Posterior vena cava (tissue), 2 donors: ENCODE results near the gene CPLX3. TPM values are rescaled to one million over a fixed set of nuclear protein-coding genes. Genes with fewer than 3 reads are reported as not detected.

Experiments
- DNase-seq: peaks from one replicate; pipeline ENCODE4 v3.0.0-alpha.2; 2020; ENCODE audit warnings: low spot score
- intact Hi-C, 2 donors: fragments of 100-400 bp; cut with DNase I; formaldehyde crosslinking; loops; one replicate each; pipeline versions ENCODE4 v1.14.1 to v1.14.2; 2022 to 2023
- total RNA-seq, 2 donors: library from RNA; stranded (reverse); fragmentation: NEBNext Ultra II Directional; extraction: Animal tissue kit (Norgen Biotek cat#: 25700); gene quantifications; one replicate each; pipeline ENCODE4 v1.2.1, GENCODE V29; 2021
- donor health status: DM: yes; HTN: yes; CAD: no.
- donor health status: DM: yes; HTN: yes; CAD: no.

Gene CPLX3
- total RNA-seq, 2 donors from 2014 or later = not detected

DNA sequence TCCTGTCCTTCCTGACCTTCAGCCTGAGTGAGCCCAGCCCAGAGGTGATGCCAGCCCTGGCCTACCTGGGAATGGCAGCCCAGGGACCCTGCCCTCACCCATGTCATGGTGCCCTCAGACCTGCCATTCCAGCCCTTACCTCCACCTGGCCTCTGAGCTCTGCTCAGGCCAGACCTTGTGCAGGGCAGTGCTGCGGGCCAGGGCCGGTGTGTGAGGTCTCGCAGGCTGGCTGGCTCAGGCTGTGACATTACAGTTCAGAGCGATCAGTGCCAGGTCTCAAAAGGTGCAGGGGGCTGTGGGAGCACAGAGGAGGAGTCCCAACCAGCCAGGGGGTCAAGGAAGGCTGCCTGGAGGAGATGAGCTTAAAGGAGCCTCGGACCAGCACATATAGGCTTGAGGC is 6.4 kb upstream of the CPLX3 start:
- no peak for DNase-seq
- intact Hi-C loops = no loop called here

DNA sequence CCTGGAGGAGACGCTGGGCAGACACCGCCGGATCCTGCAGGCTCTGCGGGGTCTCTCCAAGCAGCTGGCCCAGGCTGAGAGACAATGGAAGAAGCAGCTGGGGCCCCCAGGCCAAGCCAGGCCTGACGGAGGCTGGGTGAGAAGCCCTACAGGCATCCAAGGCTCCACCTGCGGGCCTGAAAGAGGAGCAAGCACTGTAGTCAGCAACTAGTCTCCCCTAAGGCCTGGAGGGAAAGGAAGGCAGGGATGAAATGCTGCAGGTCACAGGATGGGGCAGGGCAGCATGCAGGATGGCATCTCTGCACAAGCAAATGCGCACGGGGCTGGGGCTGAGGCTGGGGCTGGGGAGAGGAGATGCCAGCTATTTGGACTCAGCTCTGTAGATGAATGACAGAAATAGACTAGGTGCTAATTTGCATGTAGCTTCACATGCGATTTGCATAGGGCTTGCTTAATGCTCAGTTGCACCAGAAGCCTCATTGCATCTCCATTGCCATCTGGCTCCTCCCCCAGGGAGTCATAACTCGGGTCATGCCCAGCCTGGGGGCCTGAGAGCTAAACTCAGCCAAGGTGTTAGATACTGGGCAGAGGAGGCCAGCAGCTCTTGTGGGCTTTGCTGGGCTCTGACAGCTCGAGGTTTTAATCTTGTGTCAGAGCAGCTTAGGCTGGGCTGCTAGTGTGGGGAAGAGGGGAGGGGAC is 5.2 kb upstream of the CPLX3 start:
- intact Hi-C loops = no loop called here
- DNase-seq = no peak

DNA sequence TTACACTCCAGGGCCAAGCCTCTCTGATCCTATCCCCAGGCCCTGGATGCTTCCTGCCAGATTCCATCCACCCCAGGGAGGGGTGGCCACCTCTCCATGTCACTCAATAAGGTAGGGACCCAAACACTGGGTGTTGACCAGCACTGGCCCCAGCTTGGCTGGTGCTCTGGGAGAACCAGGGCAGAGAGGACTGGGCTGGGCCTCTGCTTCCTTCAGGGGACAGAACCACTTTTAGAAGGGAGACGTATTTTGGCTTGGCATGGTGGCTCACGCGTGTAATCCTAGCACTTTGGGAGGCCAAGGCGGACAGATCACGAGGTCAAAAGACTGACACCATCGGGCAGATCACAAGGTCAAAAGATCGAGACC is 4.7 kb upstream of the CPLX3 start:
- DNase-seq = no peak
- intact Hi-C loops = no loop called here

DNA sequence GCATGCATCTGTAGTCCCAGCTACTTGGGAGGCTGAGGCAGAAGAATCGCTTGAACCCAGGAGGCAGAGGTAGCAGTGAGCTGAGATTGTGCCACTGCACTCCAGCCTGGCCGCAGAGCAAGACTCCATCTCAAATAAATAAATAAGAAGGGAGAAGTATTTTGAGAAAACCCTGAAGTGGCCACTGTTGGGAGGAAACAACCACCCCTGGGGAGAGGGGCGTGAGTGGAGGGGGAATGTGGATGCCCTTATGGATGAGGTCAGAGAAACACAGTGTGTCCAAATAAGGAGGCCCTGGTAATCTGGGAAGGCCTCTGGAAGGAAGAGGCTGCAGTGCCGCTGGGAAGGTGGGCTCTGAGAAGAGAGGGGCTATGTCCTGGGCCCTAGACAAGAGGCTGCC is 4.2 kb upstream of the CPLX3 start:
- intact Hi-C loops = no loop called here
- DNase-seq = no peak

DNA sequence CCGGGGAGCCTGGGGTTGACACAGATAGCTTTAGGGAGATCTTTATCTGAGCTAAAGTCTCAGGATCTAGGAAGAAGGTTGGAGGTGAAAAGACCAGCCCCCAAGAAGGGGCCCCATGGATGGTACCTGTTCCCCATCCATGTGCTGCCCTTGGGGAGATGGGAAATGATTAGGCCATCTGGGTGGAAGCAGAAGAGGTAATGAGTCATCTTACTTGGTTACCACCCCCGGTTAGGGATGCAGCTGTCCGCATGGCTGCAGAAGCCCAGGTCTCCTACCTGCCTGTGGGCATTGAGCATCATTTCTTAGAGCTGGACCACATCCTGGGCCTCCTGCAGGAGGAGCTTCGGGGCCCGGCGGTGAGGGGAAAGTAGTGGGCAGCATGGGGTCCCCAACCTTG is 3.1 kb upstream of the CPLX3 start:
- intact Hi-C loops = no loop called here
- no peak for DNase-seq

DNA sequence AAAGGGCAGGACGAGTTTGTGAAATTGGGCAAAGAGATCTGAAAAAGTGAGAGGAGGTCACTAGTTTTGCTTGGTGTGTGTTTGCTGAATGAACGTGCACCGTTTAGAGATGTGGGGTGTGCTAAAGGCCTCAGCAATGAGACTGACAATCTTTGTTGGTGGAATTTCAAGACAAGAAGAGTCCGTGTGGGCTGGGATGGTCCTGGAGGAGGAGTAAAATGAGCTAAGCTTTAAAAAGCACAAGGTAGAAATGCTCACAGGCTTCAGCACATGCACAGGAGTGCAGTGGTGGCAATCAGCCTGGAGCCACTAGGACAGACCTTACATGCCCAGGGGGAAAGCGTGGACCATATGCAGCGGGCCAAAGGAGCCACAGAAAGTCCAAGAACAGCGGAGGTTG is 1.5 kb upstream of the CPLX3 start:
- intact Hi-C loops = no loop called here
- no peak for DNase-seq

DNA sequence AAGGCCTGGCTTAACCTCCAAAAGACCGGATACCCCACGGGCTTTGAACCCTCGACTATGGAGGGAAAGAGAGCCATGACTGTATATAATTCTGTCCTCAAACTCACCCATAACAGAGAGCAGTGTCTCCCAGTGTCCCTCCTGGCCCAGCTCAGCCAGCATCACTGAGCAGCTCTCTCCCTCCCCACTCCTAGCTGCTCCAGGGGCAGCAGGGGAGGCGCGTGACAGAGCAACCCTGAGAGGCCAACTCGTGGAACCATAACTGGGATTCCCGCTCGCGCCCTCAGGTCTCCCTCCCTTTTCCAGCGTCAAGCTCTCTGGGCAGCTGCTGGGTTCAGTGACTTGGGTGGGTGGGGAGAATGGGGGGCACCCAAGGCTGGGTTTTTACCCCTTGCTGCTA is 561 bp upstream of the CPLX3 start:
- no peak for DNase-seq
- intact Hi-C loops = no loop called here

DNA sequence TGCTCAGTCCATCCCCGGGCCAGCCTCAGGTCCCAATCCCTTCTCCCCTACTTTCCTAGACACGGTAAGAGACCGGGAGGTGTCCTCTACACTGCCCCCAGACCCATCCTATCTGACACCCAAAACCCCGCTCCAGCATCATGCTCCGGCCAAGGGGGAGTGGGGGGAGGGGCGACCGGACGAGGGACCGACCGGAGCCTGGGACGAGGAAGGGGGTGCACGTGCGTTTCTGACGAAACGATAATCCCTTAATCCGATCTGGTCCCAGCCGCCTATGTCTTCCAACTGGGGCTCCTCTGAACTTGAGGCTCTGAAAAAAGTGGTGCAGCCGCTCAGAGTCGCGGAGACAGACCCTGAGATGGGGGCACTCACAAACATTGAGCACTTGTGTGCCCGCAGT is 494 bp downstream of the CPLX3 start:
- intact Hi-C loops = no loop called here
- no peak for DNase-seq

DNA sequence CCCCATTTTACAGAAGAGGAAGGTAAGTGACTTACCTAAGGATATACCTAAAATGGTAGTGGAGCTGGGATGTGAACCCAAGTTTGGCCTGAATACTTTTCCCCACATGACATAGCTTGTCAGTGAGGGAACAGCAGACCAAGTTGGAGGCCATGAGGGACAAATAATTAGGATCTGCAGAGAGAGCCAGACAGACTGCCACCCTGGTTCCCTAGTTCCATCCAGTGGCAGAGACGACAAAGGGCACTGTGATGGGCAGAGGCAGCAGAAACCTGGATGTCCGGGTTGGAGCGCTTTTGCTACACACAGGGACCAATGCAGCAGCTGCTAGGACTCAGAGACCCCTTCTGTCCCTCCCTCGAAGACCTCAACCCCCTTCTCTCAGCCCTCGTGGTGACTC is 1.2 kb downstream of the CPLX3 start:
- intact Hi-C loops = no loop called here
- DNase-seq = no peak

DNA sequence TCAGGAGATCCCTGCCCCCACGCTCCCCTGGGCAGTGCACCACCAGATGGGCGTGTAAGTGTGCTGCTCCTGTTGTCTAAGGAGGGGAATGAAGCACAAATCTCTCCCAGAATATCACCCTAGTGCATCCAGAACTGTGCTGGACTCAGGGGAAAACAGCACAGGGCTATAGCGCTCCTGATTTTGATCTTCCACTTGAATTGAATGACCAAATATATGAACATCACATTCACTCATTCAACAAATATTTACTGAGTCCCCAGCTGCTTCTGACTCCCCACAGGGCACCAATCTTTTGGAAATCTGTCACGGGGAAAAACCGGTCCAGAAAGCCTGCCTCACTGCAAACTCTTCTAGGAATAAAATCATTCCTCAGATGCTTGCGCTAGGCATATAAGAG is 2.4 kb downstream of the CPLX3 start:
- intact Hi-C loops = no loop called here
- no peak for DNase-seq

DNA sequence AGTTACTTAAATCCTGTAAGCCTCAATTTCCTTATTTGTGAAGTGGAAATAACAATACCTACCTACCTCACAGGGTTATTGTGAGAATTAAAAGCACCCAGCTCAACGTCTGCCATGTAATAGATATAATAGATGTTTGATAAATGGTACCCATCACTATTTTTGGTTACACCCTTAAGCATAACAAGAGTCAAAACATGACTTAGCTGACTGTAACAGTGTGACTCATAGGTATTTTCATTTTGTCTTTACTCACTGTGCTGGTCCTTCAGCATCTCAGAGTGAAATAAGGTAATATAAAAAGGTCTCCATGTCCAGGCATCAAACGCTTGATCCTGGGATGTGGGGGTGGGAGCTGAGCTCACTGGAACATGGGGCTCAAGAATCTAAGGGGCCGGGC is 3.1 kb downstream of the CPLX3 start:
- intact Hi-C loops = no loop called here
- DNase-seq = no peak

DNA sequence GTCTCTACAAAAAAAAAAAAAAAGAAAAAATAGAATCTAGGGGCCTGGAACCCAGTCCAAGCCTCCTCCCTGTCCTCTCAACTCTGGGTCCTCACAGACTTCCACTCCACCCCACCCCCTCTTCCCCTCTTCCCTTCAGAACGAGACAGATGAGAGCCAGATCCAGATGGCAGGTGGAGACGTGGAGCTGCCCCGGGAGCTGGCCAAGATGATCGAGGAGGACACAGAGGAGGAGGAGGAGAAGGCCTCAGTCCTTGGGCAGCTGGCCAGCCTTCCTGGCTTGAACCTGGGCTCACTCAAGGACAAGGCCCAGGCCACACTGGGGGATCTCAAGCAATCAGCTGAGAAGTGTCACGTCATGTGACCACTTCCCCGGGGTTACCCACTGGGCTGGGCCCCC is 3.6 kb downstream of the CPLX3 start:
- no peak for DNase-seq
- intact Hi-C loops = no loop called here

DNA sequence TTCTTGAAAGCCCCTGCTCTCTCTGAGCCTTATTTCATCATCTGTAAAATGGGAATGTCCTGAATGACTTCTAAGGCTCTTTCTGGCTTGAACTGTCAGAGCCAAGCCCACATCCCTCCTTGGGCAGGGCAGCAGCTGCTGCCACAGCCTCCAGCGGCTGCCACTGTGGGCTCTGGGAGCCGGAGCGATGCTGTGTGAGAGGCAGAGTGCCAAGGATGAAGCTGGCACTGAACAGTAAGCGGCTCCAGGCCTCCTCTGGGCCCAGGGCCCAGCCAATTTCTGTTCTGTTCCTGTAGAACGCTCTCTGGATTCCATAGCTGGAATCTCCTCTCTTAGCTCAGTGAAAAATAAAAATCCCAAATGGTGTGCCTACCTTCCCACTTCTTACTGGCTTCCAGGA is 4.4 kb downstream of the CPLX3 start:
- DNase-seq = no peak
- intact Hi-C loops = no loop called here

DNA sequence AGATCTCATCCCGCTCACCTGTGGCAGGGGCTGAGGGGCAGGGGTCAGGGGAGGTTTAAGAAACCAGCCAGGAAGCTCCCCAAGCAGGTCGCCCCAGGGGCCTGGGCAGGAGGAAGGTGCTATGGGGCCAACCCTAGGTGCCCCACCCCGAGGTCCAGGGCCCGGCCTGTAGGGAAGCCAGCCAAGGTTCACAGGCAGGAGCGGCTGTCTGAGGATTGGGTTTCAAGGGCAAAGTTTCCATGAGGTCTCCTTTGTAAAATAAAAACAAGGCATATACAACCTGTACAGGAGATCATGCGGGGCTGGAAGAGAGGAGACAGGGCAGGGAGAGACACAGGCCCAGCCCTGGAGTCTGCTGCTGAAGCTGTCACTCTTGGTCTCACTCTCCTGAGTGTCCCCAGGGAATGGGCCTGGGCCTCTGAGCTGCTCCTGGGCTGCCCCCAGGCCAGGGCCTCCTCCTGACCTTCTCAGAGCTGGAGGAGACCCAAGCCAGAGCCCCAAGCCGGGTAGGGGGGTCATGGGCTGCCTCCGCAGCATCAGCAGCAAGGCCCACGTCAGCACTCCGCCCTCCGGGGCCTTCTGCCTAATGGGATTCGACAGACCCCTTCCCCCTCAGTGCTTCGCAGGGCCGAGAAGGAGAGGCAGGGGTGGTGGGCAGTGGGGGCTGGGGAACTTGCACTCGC is 5.5 kb downstream of the CPLX3 start:
- intact Hi-C loops = no loop called here
- DNase-seq = no peak

DNA sequence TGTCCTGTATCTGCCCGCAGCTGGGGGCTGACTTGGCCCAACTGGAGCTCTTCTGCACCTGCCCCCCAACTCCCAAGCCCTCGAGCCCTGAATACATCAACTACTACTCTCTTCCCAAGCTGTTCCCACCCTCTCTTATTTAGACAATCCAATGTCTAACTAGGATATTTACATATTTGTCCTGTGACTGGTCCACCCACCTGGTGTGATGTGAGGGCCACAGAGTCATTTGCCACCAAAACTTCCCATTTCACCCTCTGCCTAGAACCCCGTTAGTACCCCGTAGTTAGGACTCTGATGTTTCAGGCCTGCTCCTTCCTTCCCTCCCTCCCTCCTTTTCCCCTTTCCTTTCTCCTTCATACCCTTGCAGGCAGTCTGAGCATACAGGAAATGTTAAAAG is 6.4 kb downstream of the CPLX3 start:
- no peak for DNase-seq
- intact Hi-C loops = no loop called here

DNA sequence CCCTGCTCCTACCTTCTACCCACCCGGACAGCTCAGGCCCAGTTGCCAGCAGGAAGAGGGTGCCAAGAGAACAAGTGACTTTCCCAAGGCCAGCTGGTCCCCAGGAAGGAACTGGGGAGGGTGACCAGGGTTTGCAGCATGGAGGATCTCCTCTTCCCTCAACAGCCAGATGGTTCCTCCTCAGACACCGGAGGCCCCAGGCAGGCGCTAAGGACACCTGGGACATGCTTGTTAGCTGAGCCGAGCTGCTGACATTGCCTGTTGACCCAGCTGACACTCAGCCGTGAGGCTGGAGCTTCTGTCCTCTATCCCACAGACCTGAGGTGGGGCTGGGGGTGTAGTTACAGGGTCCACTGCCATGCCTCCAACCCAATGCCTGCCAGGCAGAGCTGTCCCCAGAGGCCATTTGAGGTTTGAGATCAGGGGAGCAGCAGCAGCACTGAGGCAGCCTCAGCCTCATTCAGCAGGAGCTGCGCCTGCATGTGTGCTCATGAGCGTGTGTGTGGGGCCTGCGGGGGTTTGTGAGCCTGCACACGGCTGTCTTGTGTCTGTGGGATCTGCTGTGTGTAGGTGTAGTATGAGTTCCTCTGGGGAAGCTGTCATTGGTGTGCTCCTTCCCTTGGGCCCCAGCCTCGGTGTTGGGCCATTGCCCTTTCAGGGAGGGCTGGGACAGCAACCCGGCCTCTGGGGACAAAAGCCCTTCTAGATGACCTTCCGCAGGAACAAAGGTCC is 7.1 kb downstream of the CPLX3 start:
- no peak for DNase-seq
- intact Hi-C loops = no loop called here

DNA sequence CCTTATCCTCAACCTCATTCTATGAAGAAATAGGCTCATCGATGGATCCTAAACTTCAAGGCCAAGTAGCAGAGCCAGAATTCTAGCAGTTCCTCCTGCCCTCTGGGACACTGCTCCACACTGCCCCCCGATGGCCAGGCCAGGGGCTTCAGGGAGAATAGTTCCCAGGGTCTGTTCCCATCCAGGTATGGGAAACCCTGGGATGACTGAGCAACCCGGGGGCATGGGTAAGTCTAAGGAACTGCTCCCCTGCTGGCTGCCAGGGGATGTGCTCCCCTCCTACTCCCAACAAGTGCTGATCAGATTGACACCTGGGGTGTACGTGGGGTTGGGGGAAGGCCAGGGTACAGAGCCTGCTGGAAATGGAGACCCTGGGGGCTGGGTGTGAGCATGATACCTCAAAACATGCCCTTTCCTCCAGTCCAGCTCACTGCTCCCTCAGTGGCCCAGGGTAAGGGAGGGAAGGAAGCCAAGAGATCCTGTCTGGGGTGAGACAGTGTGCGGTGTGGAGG is 8.9 kb downstream of the CPLX3 start:
- intact Hi-C loops = loop anchor here in 1 of 2 donors (5.0 kb wide), 1 partner anchor 337 kb away; no protein-coding TSS in a partner anchor
- peak; percentile 86 for DNase-seq

DNA sequence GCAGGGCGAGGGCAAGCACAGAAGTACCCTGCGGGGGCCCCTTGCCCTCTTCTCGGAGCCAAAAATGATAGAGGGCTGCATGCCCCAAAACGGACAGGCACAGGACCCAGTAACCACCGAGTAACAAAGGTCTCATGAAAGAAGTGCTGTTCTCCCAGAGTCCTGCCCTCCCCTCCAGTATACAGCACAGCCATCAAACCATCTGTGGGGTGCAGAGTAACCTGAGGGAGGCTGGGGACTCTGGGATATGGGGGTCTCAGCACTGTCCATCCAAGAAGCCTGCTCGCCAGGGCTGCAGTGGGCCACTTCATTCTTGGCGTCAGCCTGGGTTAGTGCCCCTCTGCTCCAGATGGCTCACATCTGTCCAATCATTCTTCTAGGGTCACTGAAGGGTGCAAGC is 10.4 kb downstream of the CPLX3 start:
- no peak for DNase-seq
- intact Hi-C loops = loop anchor here in 1 of 2 donors (5.0 kb wide), 1 partner anchor 335 kb away; no protein-coding TSS in a partner anchor

DNA sequence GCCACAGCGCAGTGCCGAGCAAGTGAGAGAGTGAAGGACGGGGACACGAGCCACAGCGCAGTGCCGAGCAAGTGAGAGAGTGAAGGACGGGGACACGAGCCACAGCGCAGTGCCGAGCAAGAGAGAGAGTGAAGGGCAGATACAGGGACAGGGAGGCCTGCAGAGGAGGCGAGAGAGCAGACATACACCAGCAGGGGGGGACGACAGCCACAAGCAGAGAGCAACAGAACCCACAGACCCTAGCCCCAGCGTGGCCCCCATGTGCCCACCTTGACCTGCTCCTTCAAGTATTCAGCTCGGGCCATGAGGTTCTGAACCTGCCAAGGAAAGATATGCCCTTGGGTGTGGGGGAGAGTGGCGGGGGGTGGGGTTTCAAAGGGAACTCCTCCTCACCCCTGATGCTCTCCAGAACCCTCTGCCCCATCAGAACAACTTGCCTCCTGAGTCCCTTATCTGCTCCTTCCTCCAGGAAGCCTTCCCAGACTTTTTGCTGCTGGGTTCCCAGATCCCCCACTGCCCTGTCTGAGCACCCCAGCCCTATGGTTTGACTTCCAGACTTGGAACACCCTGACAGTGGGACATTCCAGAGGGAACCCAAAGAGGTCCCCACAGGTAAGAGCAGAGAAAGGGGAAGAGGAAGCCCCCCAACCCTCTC is 11.2 kb downstream of the CPLX3 start:
- no peak for DNase-seq
- intact Hi-C loops = loop anchor here in 1 of 2 donors (5.0 kb wide), 1 partner anchor 335 kb away; no protein-coding TSS in a partner anchor

DNA sequence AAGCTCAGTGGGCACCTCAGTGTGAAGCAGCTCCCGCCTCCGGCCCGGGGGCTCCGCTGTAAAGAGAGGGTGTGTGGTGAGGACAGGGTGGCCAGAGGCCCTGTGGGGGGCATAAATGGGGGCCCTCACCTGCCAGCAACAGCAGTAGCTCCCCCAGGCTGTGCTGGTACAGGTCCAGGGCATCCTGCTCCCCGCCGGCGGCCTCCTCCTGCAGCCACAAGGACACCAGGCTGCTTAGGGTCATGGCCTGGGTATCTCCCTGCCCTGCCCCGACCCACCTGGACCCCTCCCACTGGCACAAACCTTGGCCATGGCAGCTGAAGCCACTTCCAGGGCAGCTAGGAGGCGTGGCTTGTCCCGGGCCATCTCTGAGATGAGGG is 11.7 kb downstream of the CPLX3 start:
- DNase-seq = no peak
- intact Hi-C loops = loop anchor here in 1 of 2 donors (5.0 kb wide), 1 partner anchor 334 kb away; no protein-coding TSS in a partner anchor
